ENCODE measurements around the gene SFXN5. TPM values are rescaled to one million over a fixed set of nuclear protein-coding genes. Genes with fewer than 3 reads are reported as not detected.

Gene SFXN5
- total RNA-seq, 2 experiments from 2014 or later = 17.9 to 18.1 TPM

DNA sequence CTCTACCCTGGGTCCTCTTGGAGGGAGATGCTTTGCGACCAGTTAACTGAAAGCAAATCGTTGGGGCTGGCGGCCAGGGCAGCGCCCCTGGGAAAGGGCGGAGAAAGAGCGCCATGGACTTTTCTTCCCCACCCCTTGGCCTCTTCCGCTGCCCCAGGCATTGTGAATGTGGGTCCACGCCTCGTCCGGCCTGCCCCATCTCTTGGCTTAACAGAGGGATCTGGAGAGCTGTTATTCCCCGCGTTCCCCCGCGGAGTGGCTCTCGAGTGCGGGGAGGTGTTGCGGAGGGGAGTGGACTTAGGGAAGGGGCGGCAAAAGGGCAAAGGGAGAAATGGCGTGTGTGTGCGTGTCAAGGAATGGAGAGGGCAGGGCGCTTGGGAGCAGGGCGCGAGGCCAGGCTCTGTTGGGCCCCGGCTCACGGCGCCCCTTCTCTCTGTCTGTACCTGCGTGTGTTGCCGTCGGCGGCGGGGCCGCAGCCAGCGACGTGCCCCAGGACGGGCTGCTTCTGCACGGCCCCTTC lies 147.6 kb downstream of the SFXN5 start:
- POLR2A ChIA-PET = no interaction called here
- CTCF ChIA-PET = no interaction called here

- CTCF ChIA-PET = interaction anchor here (1.1 kb wide), 1 partner anchor 29 kb away, joined by 4 read pairs; no protein-coding TSS in a partner anchor
- POLR2A ChIA-PET = no interaction called here
Observed at GRCh38 chr2:72921853-72922252, 149.7 kb downstream of the SFXN5 start.

DNA sequence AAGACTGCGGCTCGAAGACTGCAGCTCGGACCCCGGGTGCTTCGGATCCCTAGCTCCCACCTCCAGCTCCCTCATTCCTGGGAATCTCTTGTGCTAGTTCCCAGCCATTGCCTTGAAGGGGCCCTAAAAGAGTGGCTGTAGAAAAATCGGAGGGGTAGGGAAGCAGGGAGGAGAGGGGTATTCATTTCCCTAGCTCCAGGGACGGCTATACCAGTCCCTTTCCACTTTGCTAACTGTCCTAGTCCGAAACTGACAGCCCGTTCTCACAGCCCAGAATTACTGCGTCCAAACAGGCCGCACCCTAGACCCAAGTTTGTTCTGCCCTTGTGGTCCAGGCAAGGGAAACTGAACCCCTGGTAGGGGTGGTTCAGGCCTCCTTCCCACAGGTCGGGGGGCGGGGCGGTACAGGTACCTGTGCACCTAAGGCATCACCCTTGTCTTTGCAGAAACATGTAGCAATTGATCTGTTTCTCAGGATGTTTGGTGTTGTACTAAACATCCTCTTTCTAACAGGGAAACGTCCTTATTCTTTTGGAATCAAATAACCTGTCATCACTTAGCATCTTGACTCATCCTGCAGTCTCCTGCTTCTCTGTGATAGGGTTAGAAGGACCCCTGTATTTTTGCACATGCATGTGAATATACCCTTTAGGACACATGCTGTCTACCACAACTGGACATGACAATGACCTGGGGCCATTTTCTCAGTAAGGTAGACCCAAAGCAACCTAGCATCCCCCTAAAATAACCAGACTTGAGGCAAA lies 150.2 kb downstream of the SFXN5 start:
- ChIA-PET POLR2A (no interaction called here), CTCF (no interaction called here)

DNA sequence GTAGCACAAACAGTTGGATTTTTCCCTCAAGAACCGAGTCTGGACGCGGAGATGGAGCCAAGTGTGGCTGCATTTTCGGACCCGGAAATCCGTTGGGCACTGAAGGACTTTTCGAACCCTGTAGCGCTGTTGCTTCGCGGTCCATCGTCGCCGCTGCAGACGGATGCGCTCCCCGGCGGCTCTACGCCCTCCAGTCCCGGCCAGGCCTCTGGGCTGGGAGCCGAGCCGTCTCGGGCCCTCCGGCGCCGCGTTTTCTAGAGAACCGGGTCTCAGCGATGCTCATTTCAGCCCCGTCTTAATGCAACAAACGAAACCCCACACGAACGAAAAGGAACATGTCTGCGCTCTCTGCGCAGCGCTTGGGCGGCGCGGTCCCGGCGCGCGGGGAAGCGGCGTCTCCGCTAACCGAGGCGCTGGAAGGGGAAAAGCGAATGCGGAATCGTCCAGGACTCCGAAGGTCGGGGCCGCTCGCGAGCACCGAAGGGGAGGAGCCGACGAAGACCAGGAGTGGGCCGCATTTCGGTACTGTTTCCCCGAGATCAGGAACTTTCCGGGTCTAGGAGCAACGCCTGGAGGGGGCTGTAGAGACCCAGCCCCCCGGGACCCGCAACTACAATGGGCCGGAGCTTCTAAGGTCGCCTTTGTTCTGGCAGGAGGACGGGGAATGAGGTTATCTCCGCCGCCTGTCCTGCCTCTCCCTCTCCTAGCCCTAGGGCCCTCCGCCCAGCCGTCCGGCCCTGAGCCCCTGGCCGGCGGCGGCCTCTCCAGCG lies 151.0 kb downstream of the SFXN5 start:
- POLR2A ChIA-PET = no interaction called here
- CTCF ChIA-PET = no interaction called here

DNA sequence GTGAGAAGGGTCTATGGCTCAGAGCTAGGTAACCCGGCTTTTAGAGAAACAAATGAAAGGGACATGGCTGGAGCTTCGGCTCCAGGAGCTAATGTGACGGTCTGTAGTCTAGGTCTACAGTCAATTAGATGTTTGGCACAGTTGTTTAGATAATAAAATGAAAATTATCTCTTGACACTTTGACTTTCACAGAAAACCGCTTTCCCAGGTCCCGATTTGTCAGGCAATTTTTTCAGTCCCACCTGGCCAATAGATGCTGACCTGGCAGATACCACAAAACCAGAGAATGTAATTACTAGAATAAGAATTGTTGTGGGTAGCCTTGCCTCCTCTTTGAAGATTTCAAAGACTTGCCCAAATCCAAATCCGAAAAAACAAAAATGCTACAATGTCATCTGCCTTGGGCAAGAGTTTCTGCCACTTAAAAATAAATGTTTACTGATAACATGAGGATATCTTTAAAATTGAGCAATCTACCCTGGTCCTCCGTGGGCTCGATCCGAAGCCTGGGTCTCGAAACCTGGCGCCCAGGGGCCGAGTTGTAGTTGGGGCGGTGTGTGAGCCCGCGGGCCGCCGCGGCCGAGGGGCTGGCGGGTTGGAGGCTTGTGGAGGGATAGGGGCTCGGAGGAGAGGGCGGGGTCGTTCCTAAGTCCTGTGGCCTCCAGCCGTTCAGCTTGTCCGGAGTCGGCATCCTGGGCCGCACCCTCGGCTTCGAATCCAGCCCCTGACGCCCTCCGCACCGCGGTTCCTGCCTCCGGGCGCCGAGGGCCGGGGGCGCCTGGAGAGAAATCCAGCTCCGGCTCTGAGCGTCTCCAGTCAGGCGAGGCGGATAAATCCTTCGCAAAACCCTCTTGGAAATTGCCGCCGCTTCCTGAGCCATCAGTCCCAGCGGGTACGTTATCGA lies 151.8 kb downstream of the SFXN5 start:
- POLR2A ChIA-PET = no interaction called here
- CTCF ChIA-PET = interaction anchor here (1.1 kb wide), 1 partner anchor 294 kb away, joined by 3 read pairs; no protein-coding TSS in a partner anchor

- ChIA-PET CTCF (interaction anchor here (0.9 to 1.7 kb wide), 6 partner anchors 8 to 295 kb away, joined by 3 to 7 read pairs (median 4); partner anchors contain the start of gene SPR), POLR2A (interaction anchor here (0.7 kb wide), 1 partner anchor 94 kb away, joined by 3 read pairs; no protein-coding TSS in a partner anchor)
Observed at GRCh38 chr2:72917877-72918553, 153.5 kb downstream of the SFXN5 start.

DNA sequence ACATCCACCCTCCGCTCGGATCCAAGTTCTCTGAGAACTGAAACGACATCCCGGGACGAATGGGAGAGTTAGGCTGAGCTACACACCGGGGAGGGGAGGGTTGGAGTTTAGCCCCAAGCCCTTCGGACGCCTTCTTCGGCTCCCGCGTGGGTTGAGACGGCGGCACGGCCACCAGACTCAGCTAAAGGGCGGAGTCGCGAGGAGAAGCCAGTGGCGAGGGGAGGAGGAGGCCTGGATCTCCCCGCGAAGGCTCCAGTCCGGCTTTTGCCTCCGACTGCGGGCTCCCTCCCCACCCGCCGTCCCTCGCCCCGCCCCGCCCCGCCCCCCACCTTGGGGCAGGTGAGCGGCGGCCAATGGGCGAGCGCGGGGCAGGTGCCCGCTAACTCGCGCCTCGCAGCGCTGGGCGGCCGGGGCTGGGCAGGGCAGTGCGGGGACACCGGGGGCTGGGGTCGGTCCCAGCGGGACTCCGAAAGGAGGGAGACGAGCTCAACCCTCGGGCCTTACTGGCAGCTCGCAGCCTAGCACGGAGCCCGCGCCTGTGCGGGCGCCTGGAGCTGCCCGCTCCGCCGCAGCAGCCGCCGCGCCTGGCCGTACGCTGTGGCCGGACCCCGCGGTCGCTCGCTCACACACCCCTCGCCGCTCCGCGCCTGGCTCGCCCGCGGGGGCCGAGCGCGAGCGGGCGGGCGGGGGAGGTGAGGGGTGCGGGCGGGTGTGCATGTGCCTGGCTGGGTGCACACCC lies 154.2 kb downstream of the SFXN5 start, which contains the start of gene EMX1:
TSS of gene EMX1 (plus strand) at position 382 of the 739 bp plus-strand sequence. CDS start at position 716, 334 bp downstream.
- CTCF ChIA-PET = interaction anchor here (1.1 to 1.7 kb wide), 5 partner anchors 9 to 260 kb away, joined by 3 to 7 read pairs (median 5); partner anchors contain the start of gene SPR
- POLR2A ChIA-PET = interaction anchor here (0.7 kb wide), 1 partner anchor 94 kb away, joined by 3 read pairs; no protein-coding TSS in a partner anchor

- ChIA-PET CTCF (interaction anchor here (1.1 to 1.7 kb wide), 4 partner anchors 24 to 261 kb away, joined by 3 to 7 read pairs (median 6); partner anchors contain the start of gene SPR), POLR2A (no interaction called here)
Observed at GRCh38 chr2:72916743-72917137, 154.8 kb downstream of the SFXN5 start.

GRCh38 chr2:72915907-72916742 lies 155.4 kb downstream of the SFXN5 start:
- ChIA-PET POLR2A (no interaction called here), CTCF (interaction anchor here (1.1 to 1.7 kb wide), 4 partner anchors 23 to 53 kb away, joined by 3 to 7 read pairs (median 4); partner anchors contain the start of gene SPR)

GRCh38 chr2:72915320-72915906 lies 156.1 kb downstream of the SFXN5 start:
- POLR2A ChIA-PET = no interaction called here
- CTCF ChIA-PET = interaction anchor here (1.1 to 1.2 kb wide), 2 partner anchors 23 to 56 kb away, joined by 3 to 4 read pairs; no protein-coding TSS in a partner anchor

- POLR2A ChIA-PET = no interaction called here
- CTCF ChIA-PET = interaction anchor here (0.6 to 1.2 kb wide), 3 partner anchors 22 to 280 kb away, joined by 3 to 4 read pairs (median 3); no protein-coding TSS in a partner anchor
Observed at GRCh38 chr2:72914589-72915319, 156.8 kb downstream of the SFXN5 start.

GRCh38 chr2:72914206-72914559 lies 157.3 kb downstream of the SFXN5 start:
- CTCF ChIA-PET = interaction anchor here (0.6 kb wide), 1 partner anchor 281 kb away, joined by 3 read pairs; no protein-coding TSS in a partner anchor
- POLR2A ChIA-PET = no interaction called here

- ChIA-PET CTCF (no interaction called here), POLR2A (no interaction called here)
Observed at GRCh38 chr2:72913486-72914205, 157.9 kb downstream of the SFXN5 start.

DNA sequence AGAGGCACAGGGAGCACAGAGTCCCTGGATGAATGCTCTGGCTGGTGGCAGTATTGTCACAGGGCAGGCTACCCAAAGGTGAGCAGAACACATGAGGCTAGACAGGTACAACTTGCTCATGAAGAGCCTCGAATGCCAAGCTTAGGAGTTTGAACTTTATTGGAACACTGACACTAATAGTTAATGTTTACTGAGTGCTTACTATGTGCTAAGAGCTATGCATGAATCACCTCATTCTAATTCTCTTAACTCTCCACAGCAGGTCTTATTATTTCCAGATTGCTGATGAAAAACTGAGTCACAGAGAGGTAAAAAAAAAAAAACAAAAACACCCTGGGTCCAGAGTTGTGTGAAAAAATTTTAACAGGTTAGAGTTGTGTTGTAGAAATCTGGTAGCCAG lies 160.3 kb downstream of the SFXN5 start:
- POLR2A ChIA-PET = no interaction called here
- CTCF ChIA-PET = no interaction called here

DNA sequence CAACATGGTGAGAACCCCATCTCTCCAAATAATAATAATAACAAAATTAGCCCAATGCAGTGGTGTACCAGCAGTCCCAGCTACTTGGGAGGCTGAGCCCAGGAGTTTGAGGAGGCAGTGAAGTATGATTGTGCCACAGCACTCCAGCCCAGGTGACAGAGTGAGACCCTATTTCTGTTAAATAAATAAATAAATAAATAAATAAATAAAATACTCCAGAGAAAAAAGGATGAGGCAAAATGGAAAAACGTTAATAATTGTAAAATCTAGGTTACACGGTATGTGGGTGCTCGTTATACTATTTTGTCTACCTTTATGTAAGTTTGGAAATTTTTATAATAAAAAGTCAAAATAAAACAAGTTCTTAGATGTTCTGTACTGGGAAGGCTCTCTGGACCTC lies 162.8 kb downstream of the SFXN5 start:
- ChIA-PET CTCF (no interaction called here), POLR2A (no interaction called here)

Data from activated CD8-positive, alpha-beta memory T cell treated with anti-CD3 and anti-CD28 coated beads for 36 hours (primary cell).